VCaP (cell line): ENCODE data around the gene RNF214.

Experiments
- H3K27ac ChIP-seq: fragments of 450-650 bp; 2 replicates; pipeline ENCODE4 v1.5.1; 2017
- TF ChIP-seq, protein P1 (sequence below): fragments of 450-650 bp; conservative IDR thresholded peaks from 2 replicates; pipeline ENCODE4 v1.5.1; 2017; ENCODE audit warnings: mild to moderate bottlenecking, moderate library complexity

The RNF214 gene

DNA sequence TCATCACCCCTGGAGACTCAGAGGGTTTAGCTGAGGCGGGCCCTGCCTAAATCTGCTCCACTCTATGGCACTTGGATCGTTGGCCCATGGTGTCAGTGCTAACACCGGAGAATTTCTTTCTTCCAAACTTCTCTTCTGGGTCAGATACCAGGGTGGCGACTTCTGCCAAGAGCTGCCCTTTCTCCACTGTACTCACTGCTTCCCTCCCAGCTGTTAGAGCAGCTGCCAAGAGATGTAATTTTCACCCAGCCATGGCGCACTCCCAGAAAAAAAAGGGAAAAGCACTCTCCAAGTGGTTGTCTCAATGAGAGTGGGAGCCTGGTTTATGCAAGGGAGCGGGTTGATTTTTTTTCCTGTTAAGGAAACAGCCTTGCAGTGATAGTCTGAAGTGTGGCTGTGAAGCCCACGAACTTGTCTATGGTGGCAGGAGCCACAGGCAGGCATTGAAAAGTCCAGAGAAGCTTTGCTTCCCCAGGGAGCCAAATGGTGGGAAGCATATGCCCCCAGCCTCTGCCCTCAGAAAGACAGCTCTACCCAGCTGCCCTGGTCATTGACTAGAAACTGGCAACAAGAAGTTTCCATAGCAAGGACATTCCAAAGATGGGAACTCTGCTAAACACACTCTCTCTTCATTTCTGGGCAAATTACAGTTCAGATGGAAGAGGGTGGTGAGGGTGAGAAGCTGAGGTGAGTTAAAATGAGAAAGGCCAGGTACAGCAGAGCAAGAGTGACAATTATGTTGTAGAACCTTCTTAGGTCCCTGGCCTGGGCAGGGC lies 11.3 kb upstream of the RNF214 start:
- peak overlapping the region; percentile 34 for H3K27ac ChIP-seq
- TF ChIP-seq, protein P1, sequence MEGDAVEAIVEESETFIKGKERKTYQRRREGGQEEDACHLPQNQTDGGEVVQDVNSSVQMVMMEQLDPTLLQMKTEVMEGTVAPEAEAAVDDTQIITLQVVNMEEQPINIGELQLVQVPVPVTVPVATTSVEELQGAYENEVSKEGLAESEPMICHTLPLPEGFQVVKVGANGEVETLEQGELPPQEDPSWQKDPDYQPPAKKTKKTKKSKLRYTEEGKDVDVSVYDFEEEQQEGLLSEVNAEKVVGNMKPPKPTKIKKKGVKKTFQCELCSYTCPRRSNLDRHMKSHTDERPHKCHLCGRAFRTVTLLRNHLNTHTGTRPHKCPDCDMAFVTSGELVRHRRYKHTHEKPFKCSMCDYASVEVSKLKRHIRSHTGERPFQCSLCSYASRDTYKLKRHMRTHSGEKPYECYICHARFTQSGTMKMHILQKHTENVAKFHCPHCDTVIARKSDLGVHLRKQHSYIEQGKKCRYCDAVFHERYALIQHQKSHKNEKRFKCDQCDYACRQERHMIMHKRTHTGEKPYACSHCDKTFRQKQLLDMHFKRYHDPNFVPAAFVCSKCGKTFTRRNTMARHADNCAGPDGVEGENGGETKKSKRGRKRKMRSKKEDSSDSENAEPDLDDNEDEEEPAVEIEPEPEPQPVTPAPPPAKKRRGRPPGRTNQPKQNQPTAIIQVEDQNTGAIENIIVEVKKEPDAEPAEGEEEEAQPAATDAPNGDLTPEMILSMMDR = no peak

DNA sequence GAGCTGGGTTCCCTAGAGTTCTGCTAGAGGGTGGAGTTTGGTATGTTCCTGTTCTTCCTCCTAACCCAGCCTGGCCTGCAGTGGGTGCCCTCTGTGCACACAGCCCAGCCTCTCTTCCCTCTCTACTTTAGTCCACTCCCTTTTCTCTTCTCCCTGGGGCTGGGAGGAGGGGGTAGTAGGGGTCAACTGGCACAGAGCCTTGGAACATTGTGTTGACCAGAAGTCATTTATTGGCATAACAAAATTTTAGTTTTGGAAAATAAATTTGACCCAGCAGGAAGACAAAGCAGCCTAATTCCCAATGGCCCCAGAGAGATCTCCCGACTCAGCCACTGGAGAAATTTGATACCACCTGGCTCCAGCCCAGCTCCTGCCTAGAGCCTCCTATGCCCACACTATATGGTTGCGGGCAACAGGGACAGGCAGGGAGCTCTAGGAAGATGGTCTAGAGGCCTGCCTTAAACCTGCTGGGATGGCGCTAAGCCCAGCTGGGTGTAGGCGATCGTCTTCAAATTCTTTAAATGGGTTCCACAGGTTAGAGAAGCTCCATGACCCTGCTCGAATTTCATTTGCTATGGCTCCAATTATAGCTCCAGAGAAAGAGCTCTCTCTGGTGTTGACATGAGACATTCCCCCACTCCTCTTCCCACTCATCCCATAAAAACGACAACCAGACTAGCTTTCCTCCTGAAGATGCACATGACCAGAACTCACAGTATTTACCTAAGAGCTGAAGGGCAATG lies 10.5 kb upstream of the RNF214 start:
- TF ChIP-seq, protein P1 = no peak
- H3K27ac ChIP-seq = peak overlapping the region; percentile 34

DNA sequence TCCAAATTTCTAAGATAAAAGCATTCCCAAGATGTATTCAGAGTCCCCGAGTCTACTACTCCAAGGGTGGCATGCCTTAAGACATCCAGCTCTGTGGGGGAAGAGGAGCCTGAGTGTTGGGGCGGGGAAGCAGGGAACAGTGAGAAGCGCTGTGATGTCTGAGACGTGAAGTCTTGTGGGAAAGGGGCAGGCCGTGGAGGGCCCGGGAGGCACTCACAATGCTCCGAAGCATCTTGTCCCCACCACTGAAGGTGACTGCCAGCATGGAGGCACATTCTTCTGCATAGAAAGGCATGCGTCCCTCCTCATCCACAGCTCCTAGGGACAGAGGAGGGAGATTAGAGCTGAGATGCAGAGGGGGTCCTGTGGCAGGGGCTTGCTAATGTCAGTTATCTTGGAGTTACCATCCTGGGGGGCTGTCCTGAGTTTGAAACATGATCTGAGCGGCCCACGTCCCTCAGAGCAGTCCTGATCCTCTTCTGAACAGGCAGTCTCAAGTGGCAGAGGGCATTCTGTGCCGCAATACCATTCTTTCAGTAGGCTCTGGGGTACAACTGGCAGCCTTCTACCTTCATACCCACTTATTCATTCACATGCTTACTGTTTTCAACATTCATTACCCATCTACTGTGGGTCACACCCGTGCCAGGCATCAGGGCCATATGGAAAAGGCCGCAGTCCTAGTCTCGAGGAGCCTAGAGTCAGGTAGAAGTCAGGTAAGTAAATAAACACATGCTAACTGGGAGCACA lies 9.3 kb upstream of the RNF214 start:
- peak overlapping the region; percentile 34 for H3K27ac ChIP-seq
- TF ChIP-seq, protein P1 = no peak

DNA sequence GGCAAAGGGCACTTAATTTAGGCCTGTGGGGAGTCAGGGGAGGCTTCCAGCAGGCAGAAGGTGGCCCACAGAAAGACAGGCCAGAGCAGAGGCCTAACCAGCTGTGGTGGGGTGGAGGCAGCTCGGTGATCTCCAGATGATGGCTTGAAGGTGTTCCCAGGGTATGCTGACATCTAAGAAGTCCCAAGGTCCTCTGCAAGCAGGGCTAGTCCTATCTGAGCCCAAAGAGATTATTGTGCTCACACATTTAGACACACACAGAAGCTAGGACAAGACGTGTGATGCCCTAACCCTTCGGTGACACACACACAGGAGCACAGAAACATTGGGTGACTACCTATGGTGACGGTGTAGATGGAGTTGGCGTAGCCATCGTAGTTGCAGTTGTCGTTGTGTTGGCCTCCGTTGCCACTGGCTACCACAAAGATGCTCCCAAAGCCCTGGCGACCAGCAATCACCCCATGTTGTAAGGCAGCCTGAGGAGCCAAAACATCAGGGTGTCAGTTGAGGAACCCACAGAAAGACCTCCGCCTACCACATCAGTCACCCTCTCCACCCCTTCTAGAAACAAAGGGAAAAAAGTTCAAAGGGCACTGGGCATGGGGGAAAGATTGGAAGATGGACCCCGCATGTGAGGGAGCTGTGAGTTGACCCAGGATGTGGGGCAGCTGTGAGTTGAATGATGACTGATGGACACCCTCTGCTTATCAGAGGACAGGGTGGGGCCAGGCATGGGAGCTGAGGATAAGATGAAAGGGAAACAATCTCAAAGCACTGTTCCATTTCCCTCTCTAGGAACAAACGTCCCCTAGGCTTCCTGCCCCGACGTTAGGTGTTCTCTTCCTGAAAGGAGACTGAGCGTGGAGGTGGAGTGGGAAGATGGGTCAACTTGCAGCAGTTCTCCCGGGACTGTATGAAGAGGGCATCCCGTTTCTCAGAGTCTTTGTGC lies 8.5 kb upstream of the RNF214 start:
- TF ChIP-seq, protein P1 = no peak

DNA sequence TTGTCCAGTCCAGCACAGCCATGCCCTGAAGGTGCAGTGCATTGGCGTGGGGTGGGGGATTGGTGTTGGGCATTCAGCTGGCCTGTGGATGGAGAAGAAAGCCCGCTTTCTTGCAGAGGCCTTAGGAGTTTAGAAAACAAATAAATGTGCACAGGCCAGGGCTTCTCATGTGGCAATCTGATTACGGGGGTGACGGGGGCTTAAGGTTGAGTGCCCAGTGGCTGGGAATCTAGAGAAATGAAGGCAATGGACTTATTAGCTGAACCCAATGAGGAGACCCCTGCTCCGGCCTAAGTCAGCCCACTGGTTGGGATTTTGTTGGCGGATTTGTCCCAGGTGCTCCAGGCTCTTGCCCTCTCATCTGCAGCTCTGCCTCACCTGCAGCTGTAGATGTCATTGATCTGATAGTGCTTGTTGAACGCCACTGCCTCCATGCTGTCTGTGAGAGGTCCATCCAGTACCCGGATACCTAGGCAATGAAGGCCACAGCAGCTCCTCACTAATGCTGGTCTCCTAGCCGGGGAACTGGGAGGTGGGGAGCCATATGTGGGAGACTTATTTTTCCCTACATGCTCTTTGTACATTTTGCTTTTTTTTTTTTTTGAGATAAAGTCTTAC lies 6.8 kb upstream of the RNF214 start:
- peak overlapping the region; percentile 7; the same call in 1 of the 2 replicates for H3K27ac ChIP-seq
- TF ChIP-seq, protein P1 = no peak

More for the DNA sequence above, 8.5 kb upstream of the RNF214 start:
- H3K27ac ChIP-seq = peak overlapping the region; percentile 34; the same call in 1 of the 2 replicates
